ENCODE data around the gene PCNP.
"Not testable (repeated sequence)": the region's sequence is repeated elsewhere in the genome, so short reads cannot be mapped to it uniquely, and the experiment has no call there.

Gene PCNP, protein sequence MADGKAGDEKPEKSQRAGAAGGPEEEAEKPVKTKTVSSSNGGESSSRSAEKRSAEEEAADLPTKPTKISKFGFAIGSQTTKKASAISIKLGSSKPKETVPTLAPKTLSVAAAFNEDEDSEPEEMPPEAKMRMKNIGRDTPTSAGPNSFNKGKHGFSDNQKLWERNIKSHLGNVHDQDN

DNA sequence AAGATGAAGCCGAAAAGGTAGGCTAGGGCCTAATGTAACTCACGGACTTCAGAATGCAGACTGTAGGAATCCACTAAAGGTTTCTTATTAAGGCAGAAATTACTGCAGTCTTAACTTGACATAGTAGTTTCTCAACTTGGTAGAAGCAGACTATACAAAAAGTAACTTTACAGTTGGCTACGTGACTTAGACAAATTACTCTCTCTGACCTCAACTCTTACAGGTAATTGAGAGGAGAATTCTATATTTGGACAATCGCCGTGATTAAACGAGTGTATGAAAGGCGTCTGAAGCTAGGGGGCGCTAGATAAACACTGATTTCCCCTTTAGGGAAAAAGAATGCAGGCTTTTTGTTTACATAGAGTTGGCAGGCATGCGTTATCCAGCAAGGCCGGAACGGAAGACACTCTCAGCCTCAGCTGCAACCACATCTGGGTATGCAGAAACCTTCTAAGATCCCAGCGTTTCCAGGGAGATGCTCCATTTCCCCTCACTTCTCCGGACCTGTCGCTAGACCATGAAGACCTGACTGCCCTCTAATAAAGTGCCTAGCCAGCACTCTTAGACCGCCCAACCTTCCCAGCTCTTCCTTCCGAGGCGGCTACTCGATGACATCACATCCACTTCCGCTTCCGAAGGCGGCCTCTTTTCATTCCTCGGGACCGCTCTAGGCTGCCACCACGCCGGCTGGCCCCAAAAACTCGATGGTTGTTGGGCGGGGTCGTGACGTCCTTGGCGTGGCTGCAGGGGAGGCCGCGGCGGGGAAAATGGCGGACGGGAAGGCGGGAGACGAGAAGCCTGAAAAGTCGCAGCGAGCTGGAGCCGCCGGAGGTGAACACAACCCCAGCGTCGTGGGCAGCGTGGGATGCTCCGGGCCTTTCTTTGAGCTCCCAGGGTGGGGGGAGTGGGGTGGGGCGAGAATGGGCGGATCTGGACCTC is at the start of gene PCNP:
Gene PCNP, plus strand, starts transcription at position 732 of the 939 bp plus-strand sequence. Its CDS starts 36 bp downstream, at position 768.
- peak; percentile 100 for DNase-seq

DNA sequence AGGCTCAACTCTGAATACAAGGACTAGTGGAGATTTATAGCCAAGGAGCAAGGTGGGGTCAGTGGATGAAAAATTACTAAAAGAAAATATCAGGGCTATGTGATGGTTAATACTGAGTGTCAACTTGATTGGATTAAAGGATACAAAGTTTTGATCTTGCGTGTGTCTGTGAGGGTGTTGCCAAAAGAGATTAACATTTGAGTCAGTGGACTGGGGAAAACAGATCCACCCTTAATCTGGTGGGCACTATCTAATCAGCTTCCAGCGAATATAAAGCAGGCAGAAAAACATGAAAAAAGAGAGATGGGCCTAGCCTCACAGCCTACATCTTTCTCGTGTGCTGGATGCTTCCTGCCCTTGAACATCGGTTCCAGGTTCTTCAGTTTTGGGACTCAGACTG is 46.5 kb upstream of the PCNP start:
- no peak for DNase-seq

- DNase-seq: no peak
Observed at GRCh38 chr3:101527906-101528305, 46.1 kb upstream of the PCNP start.

- no peak for DNase-seq
Observed at GRCh38 chr3:101529816-101530685, 43.9 kb upstream of the PCNP start.

DNA sequence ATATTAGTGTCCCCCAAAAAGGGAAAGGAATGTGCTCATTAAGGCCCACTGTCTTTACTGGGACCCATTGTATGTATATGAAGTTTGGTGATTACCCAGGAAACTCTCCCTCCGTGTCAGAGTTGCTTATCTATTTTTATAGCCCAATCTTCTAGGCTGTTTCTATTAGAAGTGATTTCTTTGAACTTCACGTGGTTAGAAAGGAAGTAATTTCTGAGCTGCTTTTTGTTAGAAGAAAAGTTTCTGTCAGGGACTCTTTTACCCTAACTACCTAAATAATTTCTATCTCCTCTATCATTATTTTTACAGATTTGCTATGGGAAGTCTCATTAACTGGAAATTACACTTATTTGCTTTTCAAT is 43.3 kb upstream of the PCNP start:
- DNase-seq: no peak

DNA sequence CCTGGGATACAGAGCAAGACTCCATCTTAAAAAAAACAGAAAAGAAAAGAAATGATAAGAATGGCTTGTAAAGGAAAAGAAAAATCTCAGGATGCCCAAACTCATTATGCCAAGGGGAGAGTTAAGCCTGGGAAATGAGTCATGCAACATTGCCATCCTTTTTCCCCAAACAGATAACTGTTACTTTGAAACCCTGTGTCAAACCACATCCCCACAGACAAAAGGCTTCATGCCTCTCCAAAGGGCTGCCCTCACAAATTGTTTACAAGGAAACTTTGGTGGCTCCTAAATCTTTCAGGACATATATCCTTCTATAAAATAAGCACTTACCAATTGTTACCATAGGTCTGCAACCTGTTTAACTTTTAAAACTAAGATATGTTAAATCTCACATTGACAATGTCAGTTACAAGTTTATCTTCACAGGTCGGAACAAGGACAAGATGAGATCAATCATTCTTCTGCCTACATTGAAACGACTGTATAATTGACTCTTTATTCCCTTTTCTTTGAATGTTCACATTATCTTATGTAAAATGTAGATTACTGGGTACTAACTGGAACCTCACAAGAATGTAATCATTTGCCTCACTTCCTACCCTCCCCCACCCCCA is 42.4 kb upstream of the PCNP start:
- DNase-seq: no peak

DNA sequence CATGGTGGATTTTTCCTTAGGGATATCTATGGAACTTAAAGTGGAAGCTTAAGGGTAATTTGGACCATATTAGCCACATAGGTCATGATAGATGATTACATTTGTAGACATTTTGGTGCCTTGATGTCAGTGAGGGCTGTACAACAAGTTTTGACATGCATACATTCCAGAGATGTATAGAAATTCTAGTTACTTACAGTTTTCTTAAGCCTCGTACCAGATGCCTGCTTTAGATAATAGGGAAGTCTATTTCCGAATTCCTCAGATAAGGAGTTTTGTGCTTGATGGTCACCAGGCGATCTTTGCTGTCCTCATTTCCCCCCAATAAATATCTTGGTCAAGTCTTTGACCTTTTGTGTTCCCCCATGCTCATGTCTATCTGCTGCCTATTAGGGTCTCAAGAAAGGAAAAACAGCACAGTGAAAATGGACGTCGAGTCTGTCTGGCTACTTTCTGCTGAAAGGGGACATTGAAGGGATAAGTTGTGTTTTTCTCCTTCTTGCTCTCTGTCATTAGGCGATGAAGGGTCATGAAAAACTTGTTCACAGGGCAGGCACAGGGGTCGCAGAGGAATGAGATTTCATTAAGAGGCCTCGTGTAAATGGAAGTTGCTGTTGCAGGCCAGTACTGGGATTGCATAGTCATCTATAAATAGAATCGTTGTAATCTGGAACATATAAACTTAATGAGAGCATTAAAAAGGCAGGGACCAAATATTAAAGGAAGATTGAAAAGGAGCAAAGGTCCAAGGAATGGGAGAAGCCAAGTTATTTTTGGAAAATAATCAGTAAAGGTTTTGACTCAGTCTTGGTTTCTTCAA is 41.0 kb upstream of the PCNP start:
- DNase-seq: no peak

GRCh38 chr3:101533603-101533968 is 40.4 kb upstream of the PCNP start:
- DNase-seq: no peak

DNA sequence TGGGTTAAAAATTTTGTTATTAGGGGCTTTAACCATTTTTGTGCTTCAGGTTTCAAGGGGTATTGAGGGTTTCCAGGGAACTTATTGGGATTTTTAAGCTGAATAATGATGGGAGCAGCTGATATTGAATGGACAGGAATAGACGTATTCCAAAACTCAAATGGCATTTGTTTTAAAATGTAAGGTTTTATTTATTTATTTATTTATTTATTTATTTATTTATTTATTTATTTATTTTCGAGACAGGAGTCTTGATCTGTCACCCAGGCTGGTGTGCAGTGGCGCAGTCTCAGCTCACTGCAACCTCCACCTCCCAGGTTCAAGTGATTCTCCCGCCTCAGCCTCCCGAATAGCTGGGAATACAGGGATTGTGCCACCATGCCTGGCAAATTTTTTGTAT is 38.8 kb upstream of the PCNP start:
- no peak for DNase-seq

GRCh38 chr3:101536266-101536665 is 37.7 kb upstream of the PCNP start:
- DNase-seq: no peak

DNA sequence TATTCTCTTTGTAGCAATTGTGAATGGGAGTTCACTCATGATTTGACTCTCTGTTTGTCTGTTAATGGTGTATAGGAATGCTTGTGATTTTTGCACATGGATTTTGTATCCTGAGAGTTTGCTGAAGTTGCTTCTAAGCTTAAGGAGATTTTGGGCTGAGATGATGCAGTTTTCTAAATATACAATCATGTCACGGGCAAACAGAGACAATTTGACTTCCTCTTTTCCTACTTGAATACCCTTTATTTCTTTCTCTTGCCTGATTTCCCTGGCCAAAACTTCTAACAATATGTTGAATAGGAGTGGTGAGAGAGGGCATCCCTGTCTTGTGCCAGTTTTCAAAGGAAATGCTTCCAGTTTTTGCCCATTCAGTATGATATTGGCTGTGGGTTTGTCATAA is 37.0 kb upstream of the PCNP start:
- DNase-seq: not testable (repeated sequence)

- no peak for DNase-seq
Observed at GRCh38 chr3:101542957-101543356, 31.0 kb upstream of the PCNP start.

GRCh38 chr3:101544161-101544850 is 29.7 kb upstream of the PCNP start:
- no peak for DNase-seq

GRCh38 chr3:101548527-101549105 is 25.4 kb upstream of the PCNP start:
- DNase-seq: no peak

- no peak for DNase-seq
Observed at GRCh38 chr3:101549473-101549872, 24.5 kb upstream of the PCNP start.

GRCh38 chr3:101551359-101552081 is 22.5 kb upstream of the PCNP start:
- DNase-seq: not testable (repeated sequence)

DNA sequence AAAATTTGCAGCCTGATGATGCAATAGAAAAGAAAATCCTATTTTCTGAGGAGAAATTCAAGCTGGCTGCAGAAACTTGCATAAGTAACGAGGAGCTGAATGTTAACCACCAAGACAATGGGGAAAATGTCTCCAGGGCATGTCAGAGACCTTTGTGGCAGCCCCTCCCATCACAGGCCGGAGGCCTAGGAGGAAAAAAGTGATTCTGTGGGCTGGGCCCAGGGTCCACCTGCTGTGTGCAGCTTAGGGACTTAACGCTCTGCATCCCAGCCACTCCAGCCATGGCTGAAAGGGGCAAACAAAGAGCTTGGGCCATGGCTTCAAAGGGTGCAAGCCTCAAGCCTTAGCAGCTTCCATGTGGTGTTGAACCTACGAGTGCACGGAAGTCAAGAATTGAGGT is 20.6 kb upstream of the PCNP start:
- DNase-seq: not testable (repeated sequence)

- no peak for DNase-seq
Observed at GRCh38 chr3:101556064-101556463, 17.9 kb upstream of the PCNP start.

DNA sequence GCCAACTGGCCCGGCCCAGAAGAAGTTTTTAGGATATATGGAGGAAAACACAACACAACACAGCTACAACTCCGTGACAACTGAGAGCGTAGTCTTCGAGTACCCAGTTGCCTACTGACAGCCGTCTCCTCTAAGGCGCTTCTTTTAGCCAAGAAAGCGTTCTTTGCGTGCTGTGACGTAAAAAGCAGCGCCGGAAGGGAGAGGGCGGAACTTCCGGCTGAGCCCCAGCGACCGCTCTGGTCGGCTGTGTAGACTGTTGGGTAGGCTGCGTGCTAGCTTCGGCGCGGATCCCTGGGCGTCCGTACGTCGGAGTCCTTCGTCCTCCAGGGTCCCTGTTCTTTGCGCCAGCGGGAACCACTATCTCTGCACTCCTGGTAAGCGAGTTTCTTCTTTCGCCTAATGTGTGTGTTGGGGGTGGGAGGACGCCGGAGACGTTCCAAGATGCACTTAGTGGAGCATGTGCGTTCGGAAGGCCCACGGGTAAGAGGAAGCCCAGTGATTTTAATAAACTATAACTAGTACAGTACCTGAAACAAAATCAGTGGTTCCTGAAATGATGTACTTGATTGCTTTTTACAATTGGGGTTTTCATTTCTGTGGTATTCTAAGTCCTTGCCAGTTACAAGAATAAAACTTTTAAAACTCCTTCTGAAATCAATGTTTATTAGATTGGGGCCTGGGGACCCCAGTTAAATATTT is 12.2 kb upstream of the PCNP start, which contains the start of gene TRMT10C:
Gene TRMT10C, plus strand, starts transcription at position 239 of the 699 bp plus-strand sequence. CDS start 2,914 bp downstream, outside the sequence.
- peak; percentile 97 for DNase-seq

Measured in suppressor macrophage treated with lipopolysaccharide for 4 hours (primary cell).